Measurements from ENCODE around the gene KRT74. TPM values are rescaled to one million over a fixed set of nuclear protein-coding genes. Genes with fewer than 3 reads are reported as not detected.

The KRT74 gene
- total RNA-seq, 2 experiments from 2014 or later: not detected

GRCh38 chr12:52524898-52525591, 48.6 kb downstream of the KRT74 start:
- Histone ChIP-seq H3K36me3 (ENCODE audit: insufficient read depth, low read length) (no peaks in the 10 kb centered on the region), H3K4me1 (ENCODE audit: insufficient read depth, low read length, poor library complexity, severe bottlenecking) (no peaks in the 10 kb centered on the region), H2AFZ (ENCODE audit: low read length) (no peak overlapping the region), H3K4me2 (ENCODE audit: low read length) (no peak overlapping the region), H3K79me2 (ENCODE audit: insufficient read depth, low read depth, low read length) (no peaks in the 10 kb centered on the region), H3K9me2 (ENCODE audit: insufficient read depth, low read length) (no peaks in the 10 kb centered on the region), H3K4me3 (ENCODE audit: low read depth, low read length, poor library complexity, severe bottlenecking) (no peak overlapping the region), H4K20me1 (ENCODE audit: insufficient read depth, low read length) (no peaks in the 10 kb centered on the region), H3K27ac (ENCODE audit: low read depth, low read length, poor library complexity, severe bottlenecking) (no peak overlapping the region), H3K9me3 (ENCODE audit: low read length) (no peaks in the 10 kb centered on the region)
- no TSS peak for BruUV-seq (replicated peaks)
- CTCF ChIA-PET (ENCODE audit: unreplicated experiment): no interaction called here
- no peak for TF ChIP-seq CTCF (conservative IDR thresholded peaks at IDR 0.05; ENCODE audit: low read length)
- no peak for TF ChIP-seq EZH2phosphoT487 (IDR thresholded peaks at IDR 0.05; ENCODE audit: borderline replicate concordance, low read depth, low read length)
- intact Hi-C loops (cut with micrococcal nuclease; ENCODE audit: unreplicated experiment): no loop called here
- POLR2A ChIA-PET: no interaction called here
- no peak for DNase-seq (ENCODE audit: low spot score)

- Histone ChIP-seq H3K9me3 (ENCODE audit: low read length) (no peaks in the 10 kb centered on the region), H3K4me1 (ENCODE audit: insufficient read depth, low read length, poor library complexity, severe bottlenecking) (no peaks in the 10 kb centered on the region), H3K79me2 (ENCODE audit: insufficient read depth, low read depth, low read length) (no peaks in the 10 kb centered on the region), H3K4me3 (ENCODE audit: low read depth, low read length, poor library complexity, severe bottlenecking) (no peak overlapping the region), H3K36me3 (ENCODE audit: insufficient read depth, low read length) (no peaks in the 10 kb centered on the region), H2AFZ (ENCODE audit: low read length) (no peak overlapping the region), H4K20me1 (ENCODE audit: insufficient read depth, low read length) (no peaks in the 10 kb centered on the region), H3K9me2 (ENCODE audit: insufficient read depth, low read length) (no peaks in the 10 kb centered on the region), H3K4me2 (ENCODE audit: low read length) (no peak overlapping the region), H3K27ac (ENCODE audit: low read depth, low read length, poor library complexity, severe bottlenecking) (no peak overlapping the region)
- TF ChIP-seq EZH2phosphoT487 (IDR thresholded peaks at IDR 0.05; ENCODE audit: borderline replicate concordance, low read depth, low read length): no peak
- TF ChIP-seq CTCF (conservative IDR thresholded peaks at IDR 0.05; ENCODE audit: low read length): no peak
- POLR2A ChIA-PET: no interaction called here
- no peak for DNase-seq (ENCODE audit: low spot score)
- CTCF ChIA-PET (ENCODE audit: unreplicated experiment): no interaction called here
- intact Hi-C loops (cut with micrococcal nuclease; ENCODE audit: unreplicated experiment): no loop called here
- no TSS peak for BruUV-seq (replicated peaks)
Observed at GRCh38 chr12:52524241-52524897, 49.3 kb downstream of the KRT74 start.

- no peak overlapping the region for H3K4me2 ChIP-seq (ENCODE audit: low read length)
- intact Hi-C loops (cut with micrococcal nuclease; ENCODE audit: unreplicated experiment): no loop called here
- BruUV-seq (replicated peaks): no TSS peak
- no peaks in the 10 kb centered on the region for H3K9me3 ChIP-seq (ENCODE audit: low read length)
- no peaks in the 10 kb centered on the region for H3K4me1 ChIP-seq (ENCODE audit: insufficient read depth, low read length, poor library complexity, severe bottlenecking)
- H4K20me1 ChIP-seq (ENCODE audit: insufficient read depth, low read length): no peaks in the 10 kb centered on the region
- H3K36me3 ChIP-seq (ENCODE audit: insufficient read depth, low read length): no peaks in the 10 kb centered on the region
- H2AFZ ChIP-seq (ENCODE audit: low read length): no peak overlapping the region
- H3K27ac ChIP-seq (ENCODE audit: low read depth, low read length, poor library complexity, severe bottlenecking): no peak overlapping the region
- H3K9me2 ChIP-seq (ENCODE audit: insufficient read depth, low read length): no peaks in the 10 kb centered on the region
- no peak overlapping the region for H3K4me3 ChIP-seq (ENCODE audit: low read depth, low read length, poor library complexity, severe bottlenecking)
- ChIA-PET CTCF (ENCODE audit: unreplicated experiment) (no interaction called here), POLR2A (no interaction called here)
- TF ChIP-seq EZH2phosphoT487 (IDR thresholded peaks at IDR 0.05; ENCODE audit: borderline replicate concordance, low read depth, low read length) (no peak), CTCF (conservative IDR thresholded peaks at IDR 0.05; ENCODE audit: low read length) (no peak)
- DNase-seq (ENCODE audit: low spot score): no peak
- no peaks in the 10 kb centered on the region for H3K79me2 ChIP-seq (ENCODE audit: insufficient read depth, low read depth, low read length)
Observed at GRCh38 chr12:52523824-52524223, 49.8 kb downstream of the KRT74 start.
